NCI-H187 treated with DMSO at 0.1 percent for 48 hours (cell line): ENCODE data around the gene PSMA8.
"Not testable (repeated sequence)": the region's sequence is repeated elsewhere in the genome, so short reads cannot be mapped to it uniquely, and the experiment has no call there.

Source experiments
- DNase-seq: peaks from one replicate; lab custom pipeline; 2025; lab: John Stamatoyannopoulos, UW

The PSMA8 gene

DNA sequence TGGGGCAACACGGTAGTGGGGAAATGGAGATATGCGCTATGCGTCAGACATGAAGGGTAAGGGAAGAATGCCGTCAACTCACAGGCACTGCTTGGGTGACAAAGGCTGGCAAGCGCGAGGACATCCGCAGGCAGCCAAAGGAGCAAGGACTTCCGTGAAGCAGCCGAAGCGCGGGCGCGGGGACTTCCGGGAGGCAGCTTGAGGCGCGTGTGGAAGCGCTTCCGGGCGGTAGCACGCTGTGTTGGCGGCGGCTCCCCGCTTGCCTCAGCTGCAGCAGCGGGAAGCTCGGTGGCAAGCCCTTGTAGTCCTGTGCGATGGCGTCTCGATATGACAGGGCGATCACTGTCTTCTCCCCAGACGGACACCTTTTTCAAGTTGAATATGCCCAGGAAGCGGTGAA lies at the start of gene PSMA8:
TSS of gene PSMA8 (plus strand) at position 218 of the 400 bp plus-strand sequence. CDS start at position 315, 97 bp downstream.
- DNase-seq, result no peak

DNA sequence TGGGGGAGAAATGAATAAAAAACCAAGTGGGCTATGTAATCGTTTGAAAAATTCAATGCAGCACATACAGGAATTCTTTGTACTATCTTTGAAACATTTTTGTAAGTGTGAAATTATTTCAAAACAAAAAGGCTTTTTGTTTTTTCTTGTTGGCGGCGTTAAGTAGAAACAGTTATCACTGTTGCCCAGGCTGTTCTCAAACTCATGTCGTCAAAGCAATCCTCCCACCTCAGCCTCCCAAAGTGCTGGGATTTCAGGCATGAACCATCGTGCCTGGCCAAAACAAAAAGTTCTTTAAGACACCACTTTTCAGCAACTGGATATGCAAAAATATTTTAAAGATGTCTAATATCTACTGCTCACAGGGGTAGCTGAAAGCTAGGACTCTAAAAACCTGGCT lies 48.6 kb upstream of the PSMA8 start:
- DNase-seq, result no peak

DNA sequence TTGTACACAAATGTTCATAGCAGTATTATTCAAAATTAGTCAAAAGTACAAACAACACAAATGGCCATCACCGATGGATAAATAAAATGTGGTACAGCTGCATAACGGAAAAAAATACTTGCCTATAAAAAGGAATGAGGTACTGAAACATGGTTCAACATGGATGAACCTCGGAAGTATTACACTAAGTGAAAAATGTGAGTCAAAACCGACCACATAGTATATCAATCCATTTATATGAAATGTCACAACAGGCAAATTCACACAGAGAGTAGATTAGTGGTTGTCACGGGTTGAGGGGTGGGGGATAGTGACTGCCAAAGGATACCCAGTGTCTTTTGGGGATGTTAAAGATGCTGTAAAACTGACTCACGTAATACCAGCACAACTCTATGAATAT lies 46.7 kb upstream of the PSMA8 start:
- DNase-seq, result no peak

DNA sequence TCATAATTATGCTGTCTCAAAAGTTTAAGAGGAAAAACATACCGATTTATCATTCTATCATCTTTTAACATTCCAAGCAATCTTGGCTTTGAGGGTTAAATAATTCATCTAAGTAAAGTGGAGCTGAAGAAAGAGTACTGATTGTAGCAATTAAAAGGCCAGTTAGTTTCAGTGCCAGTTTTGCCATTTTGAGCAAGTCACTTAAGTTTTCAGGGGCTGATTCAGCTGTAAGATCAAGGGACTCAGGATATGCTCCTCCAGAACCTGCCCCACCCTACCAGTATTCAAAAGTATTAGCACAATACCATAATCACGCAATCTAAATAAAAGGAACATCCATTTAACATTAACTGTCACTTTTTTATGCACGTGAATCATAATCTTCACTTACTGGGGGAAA lies 45.2 kb upstream of the PSMA8 start:
- DNase-seq, result no peak

DNA sequence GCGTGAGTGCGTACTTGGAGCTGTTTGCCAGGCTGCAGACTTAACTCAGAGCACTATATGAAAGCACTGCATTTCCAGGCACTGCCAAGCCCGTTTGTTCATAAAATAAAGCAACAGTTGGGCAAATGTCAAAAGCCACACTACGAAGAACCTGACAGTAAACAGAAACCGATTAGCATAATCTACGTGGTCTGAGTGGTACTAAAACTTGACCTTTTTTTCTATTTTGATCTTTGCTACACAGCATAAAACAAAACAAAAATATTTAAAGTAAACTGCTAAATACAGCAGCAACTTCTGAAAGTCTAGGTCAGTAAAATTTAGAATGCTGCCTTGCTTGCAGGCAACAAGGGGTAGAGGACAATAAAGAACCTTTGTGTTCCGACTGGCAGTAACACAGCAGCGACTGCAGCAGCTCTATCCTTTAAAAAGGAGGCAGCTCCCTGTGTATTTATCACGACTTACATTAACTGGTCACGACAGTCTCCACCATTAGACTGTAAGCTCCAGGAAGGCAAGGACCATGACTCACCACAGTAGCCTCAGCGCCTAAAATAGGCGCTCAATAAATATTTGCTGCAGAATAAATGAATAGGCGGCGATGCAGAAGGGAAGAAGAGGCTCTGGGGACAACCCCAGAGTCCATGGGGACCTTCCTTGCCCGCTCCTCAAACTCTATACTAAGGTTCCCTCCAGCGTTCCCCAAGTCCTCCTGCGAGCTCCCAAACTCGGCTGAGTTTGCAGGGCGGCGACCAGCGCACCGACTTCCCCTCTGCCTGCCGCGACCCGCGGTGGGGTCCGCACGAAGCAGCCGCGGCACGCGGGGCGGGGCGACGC lies 44.2 kb upstream of the PSMA8 start:
- no peak for DNase-seq

DNA sequence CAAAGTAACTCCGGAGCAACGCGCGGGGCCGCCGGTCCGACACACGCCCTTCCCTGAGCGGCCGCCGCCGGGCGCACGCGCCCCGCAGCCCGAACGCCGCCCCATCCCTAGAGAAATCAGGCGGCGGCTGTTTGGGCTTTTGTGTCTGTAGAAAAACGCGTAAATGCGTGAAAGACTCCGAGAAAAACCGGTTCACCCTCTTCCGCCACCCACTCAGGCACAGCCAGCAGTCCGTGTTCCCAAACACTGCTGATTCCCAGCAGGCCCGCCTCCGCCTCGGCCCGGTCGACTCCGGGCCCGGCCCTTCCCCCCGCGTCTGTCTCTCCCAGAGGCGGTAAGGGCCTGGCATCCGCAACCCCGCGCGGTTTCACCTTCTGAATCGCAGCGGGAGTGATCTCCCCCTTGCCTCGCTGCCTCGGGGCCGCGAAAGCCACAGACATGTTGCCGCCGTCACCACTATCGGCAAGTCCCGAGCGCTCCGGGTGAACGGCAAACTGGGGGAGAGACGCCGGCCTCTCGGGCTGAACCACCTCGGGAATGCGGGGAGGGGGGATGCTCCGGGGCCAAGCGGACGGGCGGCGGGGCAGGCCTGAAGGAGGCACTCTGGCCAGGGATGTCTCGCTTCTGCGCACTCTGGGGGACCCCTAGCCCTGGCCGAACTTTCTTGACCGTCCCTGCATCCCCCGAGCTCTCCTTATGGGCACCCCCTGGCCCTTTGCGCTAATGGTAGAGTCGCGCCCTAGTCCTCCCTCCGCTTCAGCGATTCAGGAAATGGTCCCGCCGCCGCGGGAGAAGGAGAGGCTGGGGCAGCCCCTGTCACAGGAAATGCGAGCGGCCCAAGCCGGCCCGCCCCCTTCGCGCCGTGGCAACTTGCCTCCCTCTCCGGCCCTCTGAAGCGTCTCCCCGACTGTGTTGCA lies 43.3 kb upstream of the PSMA8 start, which contains the start of gene SS18:
TSS of gene SS18 (minus strand) at position 484 of the 917 bp plus-strand sequence. CDS start at position 440, 44 bp downstream.
- peak; percentile 41 for DNase-seq

DNA sequence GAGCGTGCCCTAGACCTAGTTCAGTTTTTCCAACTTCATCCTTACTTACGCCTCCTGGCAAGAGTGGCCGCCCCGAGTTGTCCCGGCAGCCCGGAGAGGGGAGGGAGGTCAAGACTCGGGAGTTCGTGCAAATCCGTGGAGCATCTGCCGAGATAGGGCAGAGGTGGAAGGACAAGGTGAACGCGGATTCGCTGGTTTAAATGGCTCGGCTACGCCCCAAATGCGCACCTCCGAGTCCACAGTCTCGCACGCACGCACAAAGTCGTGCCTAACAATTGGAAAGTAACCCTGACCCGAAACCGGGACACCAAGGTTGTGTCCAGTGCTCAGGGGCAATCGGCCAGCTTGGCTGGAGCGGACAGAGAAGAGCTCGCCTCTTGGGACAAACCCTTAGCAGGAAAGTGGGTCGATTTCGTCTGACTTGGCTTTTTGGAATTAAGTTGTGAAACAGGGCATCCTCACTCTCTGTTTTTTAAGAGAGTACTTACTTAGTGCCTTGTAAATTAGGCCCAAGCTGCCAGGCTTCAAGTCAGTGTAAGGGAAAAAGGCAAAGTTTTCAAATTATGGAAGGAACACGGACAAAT lies 42.5 kb upstream of the PSMA8 start:
- no peak for DNase-seq

DNA sequence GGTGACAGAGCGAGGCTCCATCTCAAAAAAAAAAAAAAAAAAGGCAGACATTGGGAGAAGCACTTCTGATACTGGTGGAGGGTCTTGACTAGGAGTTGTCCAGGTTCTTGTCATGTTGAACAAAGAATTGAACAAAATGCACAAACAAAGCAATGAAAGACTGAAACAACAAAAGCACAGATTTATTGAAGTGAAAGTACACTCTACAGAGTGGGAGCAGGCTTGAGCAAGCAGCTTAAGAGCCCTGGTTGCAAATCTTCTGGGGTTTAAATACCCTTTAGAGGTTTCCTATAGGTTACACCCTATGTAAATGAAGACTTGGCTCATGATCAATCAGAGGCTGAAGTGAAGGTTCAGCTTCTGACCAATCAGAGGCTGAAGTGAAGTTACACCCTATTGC lies 36.8 kb upstream of the PSMA8 start:
- no peak for DNase-seq

DNA sequence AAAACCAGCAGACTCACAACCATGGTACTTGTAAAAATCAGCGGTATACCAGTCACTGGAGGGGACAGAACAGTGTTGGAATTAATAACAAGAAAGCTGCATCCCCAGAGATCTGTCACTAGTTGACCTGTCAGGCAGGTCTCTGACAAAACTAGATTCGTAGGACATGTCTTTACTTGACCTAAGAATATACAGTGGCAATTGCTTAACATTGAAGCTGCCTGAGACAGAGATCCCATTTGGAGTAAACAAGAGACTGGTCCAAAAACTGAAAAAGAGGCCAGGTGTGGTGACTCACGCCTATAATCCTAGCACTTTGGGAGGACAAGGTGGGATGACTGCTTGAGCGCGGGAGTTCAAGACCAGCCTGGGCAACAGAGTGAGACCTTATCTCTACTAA lies 36.1 kb upstream of the PSMA8 start:
- no peak for DNase-seq

DNA sequence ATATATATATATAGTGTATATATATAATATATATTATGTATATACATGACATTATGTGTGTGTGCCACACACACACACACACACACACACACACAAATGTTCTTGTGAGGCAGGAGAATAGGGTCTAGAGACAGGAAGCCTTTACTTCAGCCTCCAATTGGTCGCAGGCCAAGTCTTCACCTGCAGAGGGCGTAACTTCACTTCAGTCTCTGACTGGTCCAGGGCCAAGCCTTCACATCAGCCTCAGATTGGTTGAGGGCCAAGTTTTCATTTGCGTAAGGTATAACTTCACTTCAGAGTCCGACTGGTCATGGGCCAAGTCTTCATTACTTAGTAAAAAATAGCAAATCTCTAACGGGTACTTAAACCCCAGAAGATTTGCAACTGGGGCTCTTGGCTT lies 30.1 kb upstream of the PSMA8 start:
- DNase-seq, result no peak

DNA sequence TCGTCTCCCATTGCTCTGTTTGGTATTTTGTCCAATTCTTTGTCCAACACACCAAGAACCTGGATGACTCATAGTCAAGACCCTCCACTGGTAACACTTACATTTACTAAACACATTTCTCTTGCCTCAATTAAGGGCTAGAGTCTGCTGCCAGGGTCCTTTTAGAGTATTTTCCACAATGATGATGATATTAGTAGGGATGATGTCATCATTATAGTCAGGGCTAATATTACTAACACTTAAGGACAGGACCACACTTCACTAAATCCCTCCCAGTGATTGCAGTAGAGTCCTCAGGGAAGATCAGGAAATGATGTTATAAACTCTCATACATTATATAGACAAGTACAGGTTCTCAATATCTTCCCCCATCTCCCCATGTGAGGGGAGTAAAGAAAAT lies 29.6 kb upstream of the PSMA8 start:
- DNase-seq, result no peak

DNA sequence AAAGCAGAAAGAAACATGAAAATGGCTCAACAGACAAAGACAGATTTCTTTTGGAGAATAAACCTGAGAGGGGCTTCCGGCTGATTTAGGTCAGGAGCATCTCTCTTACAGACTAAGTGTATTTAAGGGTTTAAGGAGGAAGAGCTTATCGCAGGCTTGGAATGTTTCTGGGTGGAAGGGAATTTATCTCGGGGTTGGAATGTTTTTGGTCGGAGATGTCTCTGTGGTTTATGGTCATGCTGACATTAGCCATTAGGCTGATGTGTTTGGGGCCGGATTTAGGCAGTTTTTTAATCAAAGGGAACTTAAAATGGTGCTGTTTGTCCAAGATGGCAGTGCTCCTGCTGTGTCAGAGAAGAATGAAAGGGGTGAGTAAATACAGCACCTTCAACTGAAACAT lies 14.4 kb upstream of the PSMA8 start:
- DNase-seq, result no peak

DNA sequence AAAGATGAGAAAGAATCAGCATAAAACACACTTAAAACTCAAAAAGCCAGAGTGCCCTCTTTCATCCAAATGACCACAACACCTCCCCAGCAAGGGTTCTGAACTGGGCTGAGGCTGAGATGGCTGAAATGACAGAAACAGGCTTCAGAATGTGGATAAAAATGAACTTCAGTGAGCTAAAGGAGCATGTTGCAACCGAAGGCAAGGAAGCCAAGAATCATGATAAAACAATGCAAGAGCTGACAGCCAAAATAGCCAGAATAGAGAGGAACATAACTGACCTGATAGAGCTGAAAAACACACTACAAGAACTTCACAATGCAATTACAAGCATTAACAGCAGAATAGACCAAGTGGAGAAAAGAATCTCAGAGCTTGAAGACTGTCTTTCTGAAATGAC lies 12.2 kb upstream of the PSMA8 start:
- no peak for DNase-seq

DNA sequence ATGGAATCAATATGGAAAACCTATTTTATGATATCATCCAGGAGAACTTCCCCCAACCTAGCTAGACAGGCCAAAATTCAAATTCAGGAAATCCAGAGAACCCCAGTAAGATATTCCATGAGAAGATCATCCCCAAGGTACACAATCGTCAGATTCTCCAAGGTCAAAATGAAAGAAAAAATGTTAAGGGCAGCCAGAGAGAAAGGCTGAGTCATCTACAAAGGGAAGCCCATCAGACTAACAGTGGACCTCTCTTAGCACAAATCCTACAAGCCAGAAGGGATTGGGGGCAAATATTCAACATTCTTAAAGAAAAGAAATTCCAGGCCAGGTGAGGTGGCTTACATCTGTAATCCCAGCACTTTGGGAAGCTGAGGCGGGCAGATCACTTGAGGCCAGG lies 11.7 kb upstream of the PSMA8 start:
- not testable (repeated sequence) for DNase-seq

DNA sequence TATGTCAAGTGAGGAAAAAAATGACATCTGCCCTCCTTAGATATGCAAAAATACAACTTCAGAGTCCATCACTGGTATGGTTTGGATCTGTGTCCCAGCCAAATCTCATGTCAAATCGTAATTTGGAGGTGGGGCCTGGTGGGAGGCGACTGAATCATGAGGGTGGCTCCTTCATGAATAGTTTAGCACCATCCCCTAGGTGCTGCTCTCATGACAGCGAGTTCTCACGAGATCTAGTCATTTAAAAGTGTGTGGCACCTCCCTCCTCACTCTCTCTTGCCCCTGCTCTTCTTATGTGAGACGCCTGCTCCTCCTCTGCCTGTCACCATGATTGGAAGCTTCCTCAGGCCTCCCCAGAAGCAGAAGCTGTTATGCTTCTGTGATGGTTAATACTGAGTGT lies 5.9 kb upstream of the PSMA8 start:
- no peak for DNase-seq

DNA sequence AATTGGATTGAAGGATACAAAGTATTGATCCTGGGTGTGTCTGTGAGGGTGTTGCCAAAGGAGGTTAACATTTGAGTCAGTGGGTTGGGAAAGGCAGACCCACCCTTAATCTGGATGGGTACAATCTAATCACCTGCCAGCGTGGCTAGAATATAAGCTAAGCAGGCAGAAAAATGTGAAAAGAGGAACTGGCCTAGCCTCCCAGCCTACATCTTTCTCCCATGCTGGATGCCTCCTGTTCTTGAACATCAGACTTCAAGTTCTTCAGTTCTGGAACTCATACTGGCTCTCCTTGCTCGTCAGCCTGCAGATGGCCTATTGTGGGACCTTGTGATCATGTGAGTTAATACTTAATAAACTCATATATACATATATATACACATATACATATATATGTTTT lies 5.5 kb upstream of the PSMA8 start:
- not testable (repeated sequence) for DNase-seq

DNA sequence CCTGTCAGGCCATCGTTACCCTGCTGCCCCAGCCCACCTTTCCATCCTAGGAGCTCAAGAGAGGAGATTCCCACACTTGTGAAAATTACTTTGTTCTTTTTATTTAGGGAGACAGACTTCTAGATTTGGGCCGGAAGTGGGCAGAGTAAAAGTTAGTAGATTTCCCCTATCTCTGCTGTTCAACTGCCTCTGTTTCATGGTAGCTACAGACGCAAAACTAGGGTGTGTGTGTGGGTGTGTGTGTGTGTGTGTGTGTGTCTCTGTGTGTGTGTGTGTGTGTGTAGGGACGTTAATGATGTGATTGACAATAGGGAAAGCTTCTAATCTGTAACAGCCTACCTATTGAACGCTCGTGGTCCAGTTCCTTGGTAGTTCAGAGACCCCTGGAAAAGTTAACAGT lies 438 bp downstream of the PSMA8 start:
- DNase-seq, result no peak

DNA sequence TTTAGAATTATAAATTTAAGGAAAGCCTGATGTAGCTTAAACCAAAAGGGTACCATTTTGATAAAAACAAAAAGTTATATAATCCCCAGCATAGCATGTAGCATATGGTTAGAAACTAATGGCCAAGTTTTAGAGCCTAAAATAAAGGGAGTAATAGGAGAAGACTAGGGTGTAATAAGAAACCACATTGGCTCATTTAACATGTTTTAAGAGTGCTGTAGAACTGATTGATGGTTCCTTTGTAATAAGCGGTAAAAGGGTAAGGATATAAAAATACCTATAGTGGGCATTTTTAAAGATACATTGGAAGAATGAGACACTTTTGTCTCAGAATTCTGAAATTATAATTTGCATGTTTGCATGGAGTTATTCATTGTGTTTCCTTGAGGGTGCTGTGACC lies 1.9 kb downstream of the PSMA8 start:
- no peak for DNase-seq

DNA sequence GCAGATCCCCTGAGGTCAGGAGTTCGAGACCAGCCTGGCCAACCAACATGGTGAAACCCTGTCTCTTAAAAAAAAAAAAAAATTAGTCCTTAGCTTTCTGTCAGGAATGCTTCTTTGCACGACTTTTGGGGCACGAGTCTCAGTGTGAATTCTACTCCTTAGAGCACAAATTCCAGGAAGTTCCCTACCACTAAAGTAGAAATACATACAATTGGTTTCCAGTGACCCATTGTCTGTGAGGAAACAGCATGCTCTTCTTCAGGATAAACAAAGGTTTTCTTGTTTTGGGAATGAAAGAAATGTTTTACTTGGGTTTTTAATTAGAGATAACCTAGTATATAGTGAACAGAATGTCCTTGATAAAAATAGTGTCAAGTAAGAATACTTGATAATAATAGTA lies 23.7 kb downstream of the PSMA8 start:
- no peak for DNase-seq

DNA sequence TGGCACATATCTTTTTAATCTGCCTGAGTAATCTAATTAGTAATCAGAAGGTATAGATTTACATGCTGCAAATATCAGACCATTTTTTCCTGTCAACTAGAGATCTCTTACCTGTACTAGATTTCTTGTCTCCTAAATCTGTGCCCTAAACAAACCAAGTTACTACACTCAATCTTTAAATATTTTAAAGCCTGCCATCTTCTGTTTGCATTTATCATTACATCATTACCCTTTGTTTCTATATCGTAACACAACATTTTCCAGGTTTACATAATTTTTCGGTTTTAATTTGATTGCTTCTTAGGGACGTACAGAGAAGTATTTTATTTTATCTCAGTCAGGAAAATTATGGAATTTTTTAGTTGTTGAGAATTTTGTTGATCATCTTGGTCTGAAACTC lies 25.7 kb downstream of the PSMA8 start:
- DNase-seq, result no peak

DNA sequence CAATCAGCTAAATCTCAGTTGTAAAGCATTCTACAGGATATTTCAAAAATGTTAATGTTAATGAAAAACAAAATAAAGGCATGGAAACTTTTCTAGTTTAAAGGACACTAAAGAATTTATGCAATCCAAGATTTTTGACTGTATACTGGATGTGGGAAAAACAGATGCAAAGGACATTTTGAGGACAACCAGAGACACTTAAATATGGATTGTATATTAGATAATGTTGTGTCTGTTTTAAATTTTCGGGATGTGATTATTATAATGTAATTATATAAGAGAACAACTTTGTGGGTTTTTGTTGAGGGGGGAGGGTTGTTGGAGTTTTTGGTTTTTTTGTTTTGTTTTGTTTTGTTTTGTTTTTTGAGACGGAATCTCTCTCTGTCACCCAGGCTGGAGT lies 30.9 kb downstream of the PSMA8 start:
- no peak for DNase-seq

DNA sequence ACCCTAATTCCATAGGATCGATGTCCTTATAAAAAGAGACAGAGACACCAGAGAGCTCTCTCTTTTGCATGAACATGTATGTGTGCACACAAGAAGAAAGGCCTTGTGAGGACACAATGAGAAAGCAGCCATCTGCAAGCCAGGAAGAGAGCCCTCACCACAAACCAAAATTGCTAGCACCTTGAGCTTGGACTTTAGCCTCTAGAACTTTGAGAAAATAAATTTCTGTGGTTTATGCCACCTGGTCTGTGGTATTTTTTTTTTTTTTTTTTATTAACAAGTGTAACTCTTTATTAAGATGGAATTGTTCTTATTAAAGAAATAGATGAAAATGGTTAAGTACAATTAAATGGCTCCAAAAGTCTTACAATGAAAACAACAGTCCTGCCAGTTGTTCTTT lies 33.9 kb downstream of the PSMA8 start:
- DNase-seq, result not testable (repeated sequence)

DNA sequence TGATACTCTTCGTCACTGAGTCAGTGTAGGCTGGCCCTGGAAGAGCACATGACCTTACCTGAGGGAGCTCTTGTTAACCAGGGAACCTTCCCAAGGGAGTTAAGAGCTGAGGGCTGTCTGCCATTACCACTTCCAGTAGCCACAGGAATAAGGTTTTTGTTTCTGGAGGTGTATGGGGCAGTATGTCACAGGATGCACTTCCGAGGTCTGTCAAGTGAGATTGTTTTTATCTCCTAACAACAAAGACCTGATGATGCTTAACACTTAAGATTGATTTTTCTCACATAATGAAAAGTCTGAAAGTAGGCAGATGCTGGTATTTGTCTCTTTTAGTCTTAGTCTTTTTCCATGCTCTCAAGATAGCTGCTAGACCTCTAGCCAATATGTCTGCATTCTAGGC lies 41.8 kb downstream of the PSMA8 start:
- no peak for DNase-seq
